ENCODE results near the gene ATP2C1.
A peak's percentile ranks its signal among the peaks of the same experiment; 100 is the strongest.
"Not testable (repeated sequence)": the region's sequence is repeated elsewhere in the genome, so short reads cannot be mapped to it uniquely, and the experiment has no call there.

The ATP2C1 gene

GRCh38 chr3:130991126-130991525 lies 97.2 kb downstream of the ATP2C1 start:
- DNase-seq = no peak

- DNase-seq = no peak
These were observed 98.5 kb downstream of the ATP2C1 start for GRCh38 chr3:130992344-130992743.

- DNase-seq = no peak
These were observed 103.4 kb downstream of the ATP2C1 start for GRCh38 chr3:130997289-130997688.

GRCh38 chr3:131001071-131001470 lies 107.2 kb downstream of the ATP2C1 start:
- no peak for DNase-seq

GRCh38 chr3:131004603-131005002 lies 110.7 kb downstream of the ATP2C1 start:
- DNase-seq = no peak

GRCh38 chr3:131007256-131007655 lies 113.4 kb downstream of the ATP2C1 start:
- DNase-seq = no peak

- DNase-seq = no peak
These were observed 113.9 kb downstream of the ATP2C1 start for GRCh38 chr3:131007782-131008181.

GRCh38 chr3:131008326-131008725 lies 114.4 kb downstream of the ATP2C1 start:
- no peak for DNase-seq

GRCh38 chr3:131009698-131010097 lies 115.8 kb downstream of the ATP2C1 start:
- no peak for DNase-seq

- DNase-seq = no peak
These were observed 125.1 kb downstream of the ATP2C1 start for GRCh38 chr3:131018970-131019369.

- no peak for DNase-seq
These were observed 126.3 kb downstream of the ATP2C1 start for GRCh38 chr3:131020122-131020693.

GRCh38 chr3:131025539-131025938 lies 131.7 kb downstream of the ATP2C1 start:
- no peak for DNase-seq

GRCh38 chr3:131026321-131027151 lies 132.7 kb downstream of the ATP2C1 start, which contains the start of the genes ASTE1 and NEK11:
Gene ASTE1 (minus strand): TSS chr3:131026825. CDS start chr3:131025306, 1,519 bp downstream.
Gene NEK11 (plus strand): TSS chr3:131026877. CDS start chr3:131029709, 2,832 bp downstream.
- peak; percentile 92 for DNase-seq

- no peak for DNase-seq
These were observed 135.0 kb downstream of the ATP2C1 start for GRCh38 chr3:131028844-131029243.

- no peak for DNase-seq
These were observed 137.8 kb downstream of the ATP2C1 start for GRCh38 chr3:131031660-131032059.

GRCh38 chr3:131033480-131034080 lies 139.7 kb downstream of the ATP2C1 start:
- DNase-seq = peak; percentile 88

GRCh38 chr3:131036200-131036816 lies 142.4 kb downstream of the ATP2C1 start:
- DNase-seq = no peak

- no peak for DNase-seq
These were observed 143.1 kb downstream of the ATP2C1 start for GRCh38 chr3:131036986-131037385.

GRCh38 chr3:131038326-131038725 lies 144.4 kb downstream of the ATP2C1 start:
- no peak for DNase-seq

GRCh38 chr3:131042271-131042985 lies 148.5 kb downstream of the ATP2C1 start:
- DNase-seq = not testable (repeated sequence)

- no peak for DNase-seq
These were observed 153.7 kb downstream of the ATP2C1 start for GRCh38 chr3:131047582-131047981.

GRCh38 chr3:131048030-131048429 lies 154.1 kb downstream of the ATP2C1 start:
- no peak for DNase-seq

- DNase-seq = peak; percentile 68
These were observed 156.1 kb downstream of the ATP2C1 start for GRCh38 chr3:131050001-131050400.
